CD8-positive, alpha-beta memory T cell (primary cell): Measurements from ENCODE around the gene MRM1. TPM values are rescaled to one million over a fixed set of nuclear protein-coding genes. Genes with fewer than 3 reads are reported as not detected.

Experiments
- CTCF ChIA-PET: fragments of 350-600 bp; sonication (Branson Sonifier 250); formaldehyde crosslinking; loops from one replicate; lab custom pipeline; 2021; ENCODE audit warnings: antibody characterized with exemption; lab: Charles Lee
- POLR2A ChIA-PET: fragments of 350-600 bp; sonication (Branson Sonifier 250); formaldehyde crosslinking; loops from one replicate; lab custom pipeline; 2021; ENCODE audit warnings: antibody characterized with exemption; lab: Charles Lee
- DNase-seq, 5 donors: peaks; one replicate each; pipeline versions ENCODE4 v3.0.0 to v3.0.0-alpha.2; 2020 to 2022; ENCODE audit warnings: mixed read lengths in 1 of 5
- H3K27ac ChIP-seq: one replicate; pipeline ENCODE4 v1.7.0; 2013; ENCODE audit warnings: low read depth, mild to moderate bottlenecking, low read length, moderate library complexity
- H3K27me3 ChIP-seq: 2 replicates; pipeline ENCODE4 v1.7.0; 2013; ENCODE audit warnings: low read length, mild to moderate bottlenecking; ENCODE audit not compliant: insufficient read depth, poor library complexity, severe bottlenecking
- H3K36me3 ChIP-seq: 2 replicates; pipeline ENCODE4 v1.7.0; 2013; ENCODE audit warnings: mild to moderate bottlenecking, low read length, moderate library complexity; ENCODE audit not compliant: insufficient read depth
- H3K4me1 ChIP-seq: 2 replicates; pipeline ENCODE4 v1.7.0; 2013; ENCODE audit warnings: mild to moderate bottlenecking, low read length, moderate library complexity; ENCODE audit not compliant: insufficient read depth
- H3K4me3 ChIP-seq: 2 replicates; pipeline ENCODE4 v1.7.0; 2013; ENCODE audit warnings: mild to moderate bottlenecking, low read length
- H3K9me3 ChIP-seq: 2 replicates; pipeline ENCODE4 v1.7.0; 2013; ENCODE audit warnings: mild to moderate bottlenecking, low read length
- H3K27ac Mint-ChIP-seq, 8 donors: one replicate each; pipeline ENCODE4 v1.8.0; 2020 to 2021; ENCODE audit warnings: mixed read lengths in 8 of 8, mild to moderate bottlenecking in 6 of 8, inconsistent platforms in 3 of 8, moderate library complexity in 3 of 8
- H3K27me3 Mint-ChIP-seq, 2 donors: one replicate each; pipeline ENCODE4 v1.8.0; 2020 to 2021; ENCODE audit warnings: mixed read lengths in 2 of 2, mild to moderate bottlenecking in 1 of 2, moderate library complexity in 1 of 2
- H3K36me3 Mint-ChIP-seq, 3 donors: one replicate each; pipeline ENCODE4 v1.8.0; 2020 to 2021; ENCODE audit warnings: mixed read lengths in 3 of 3, inconsistent platforms in 1 of 3, mild to moderate bottlenecking in 1 of 3
- H3K4me1 Mint-ChIP-seq, 3 donors: one replicate each; pipeline ENCODE4 v1.8.0; 2020 to 2021; ENCODE audit warnings: mixed read lengths in 3 of 3, inconsistent platforms in 1 of 3, mild to moderate bottlenecking in 1 of 3
- H3K4me3 Mint-ChIP-seq, 7 donors: one replicate each; pipeline ENCODE4 v1.8.0; 2020 to 2021; ENCODE audit warnings: mixed read lengths in 7 of 7, mild to moderate bottlenecking in 6 of 7, moderate library complexity in 4 of 7, inconsistent platforms in 2 of 7
- H3K9me3 Mint-ChIP-seq, 5 donors: one replicate each; pipeline ENCODE4 v1.8.0; 2020 to 2022; ENCODE audit warnings: mixed read lengths in 5 of 5, mild to moderate bottlenecking in 3 of 5, moderate library complexity in 2 of 5, inconsistent platforms in 1 of 5
- polyA plus RNA-seq: library from polyadenylated mRNA; unstranded; fragments of 300-500 nt; fragmentation: Illumina TruSeq; gene quantifications from one replicate; pipeline ENCODE4 v1.2.3, GENCODE V29; 2021
- total RNA-seq, 2 experiments: library from RNA; stranded (reverse); gene quantifications; one replicate each; pipeline ENCODE4 v1.2.3, GENCODE V29; 2021

The MRM1 gene
- total and polyA plus RNA-seq, 3 experiments from 2014 or later, result 5.3 to 24.9 (median 24.7) TPM

DNA sequence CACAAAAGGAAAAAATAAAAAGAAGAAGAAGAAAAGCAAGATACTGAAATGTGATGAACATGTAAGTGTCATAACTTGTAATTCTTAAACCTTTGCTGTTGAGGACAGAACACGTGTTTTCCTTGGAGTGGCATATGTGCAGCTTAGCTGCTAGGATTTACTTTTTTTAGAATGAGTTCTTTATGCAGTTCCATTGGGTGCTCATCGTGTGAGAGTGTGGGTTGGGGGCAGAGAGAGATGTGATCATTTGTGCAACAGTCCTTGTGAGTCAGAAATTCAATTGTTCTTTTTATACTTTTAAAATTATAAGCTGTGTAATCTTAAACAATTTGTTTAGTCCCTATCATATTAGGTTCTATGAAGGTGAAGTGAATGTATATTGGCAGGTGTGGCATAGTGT, 15.2 kb upstream of the MRM1 start:
- ChIA-PET CTCF (no interaction called here), POLR2A (no interaction called here)
- H3K4me3 Mint-ChIP-seq, result no peak overlapping the region
- DNase-seq, result no peak
- H3K9me3 Mint-ChIP-seq, result no peaks in the 10 kb centered on the region
- no peaks in the 10 kb centered on the region for H3K27me3 Mint-ChIP-seq
- H3K9me3 ChIP-seq, result no peaks in the 10 kb centered on the region
- H3K4me1 ChIP-seq, result no peaks in the 10 kb centered on the region
- peaks cover 30% of the 10 kb centered on the region for H3K36me3 ChIP-seq
- H3K27ac Mint-ChIP-seq, result peak overlapping the region in 2 of 8 donors; percentile 37 to 73
- H3K27me3 ChIP-seq, result no peaks in the 10 kb centered on the region
- H3K4me1 Mint-ChIP-seq, result peaks cover 1 to 23% (median 22%) of the 10 kb centered on the region in 3 donors
- no peak overlapping the region for H3K4me3 ChIP-seq
- peaks cover 7 to 73% (median 17%) of the 10 kb centered on the region in 3 donors for H3K36me3 Mint-ChIP-seq
- no peak overlapping the region for H3K27ac ChIP-seq

DNA sequence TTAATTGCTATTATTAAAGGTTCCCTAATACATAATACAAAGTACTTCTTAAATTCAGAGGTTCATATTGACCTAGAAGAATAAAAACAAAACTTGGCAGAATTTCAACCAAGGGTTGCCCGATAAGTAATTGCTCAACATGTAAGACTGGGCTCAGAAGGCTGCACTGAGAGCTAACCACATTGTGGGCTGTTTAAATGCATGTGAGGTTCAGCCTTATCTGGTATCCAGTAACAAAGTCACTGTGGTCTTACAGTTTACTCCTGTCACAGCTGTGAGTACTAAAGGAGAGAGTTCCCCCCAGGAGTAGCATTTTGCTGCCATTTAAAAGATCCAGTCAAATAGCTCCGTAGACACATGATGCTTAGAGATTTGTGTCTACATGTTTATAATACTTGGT, 11.3 kb upstream of the MRM1 start:
- H3K36me3 ChIP-seq, result peaks cover 19% of the 10 kb centered on the region
- no peaks in the 10 kb centered on the region for H3K9me3 ChIP-seq
- ChIA-PET POLR2A (no interaction called here), CTCF (no interaction called here)
- DNase-seq, result no peak
- Mint-ChIP-seq H3K36me3 (peaks cover 7 to 44% (median 14%) of the 10 kb centered on the region in 3 donors), H3K9me3 (no peaks in the 10 kb centered on the region), H3K27ac (peak overlapping the region in 4 of 8 donors; percentile 61 to 88 (median 76)), H3K27me3 (no peaks in the 10 kb centered on the region), H3K4me1 (peaks cover 15 to 33% (median 32%) of the 10 kb centered on the region in 3 donors), H3K4me3 (peak overlapping the region in 3 of 7 donors; percentile 62 to 75 (median 72))
- peaks cover 10% of the 10 kb centered on the region for H3K4me1 ChIP-seq
- H3K27me3 ChIP-seq, result no peaks in the 10 kb centered on the region
- no peak overlapping the region for H3K27ac ChIP-seq
- H3K4me3 ChIP-seq, result no peak overlapping the region

DNA sequence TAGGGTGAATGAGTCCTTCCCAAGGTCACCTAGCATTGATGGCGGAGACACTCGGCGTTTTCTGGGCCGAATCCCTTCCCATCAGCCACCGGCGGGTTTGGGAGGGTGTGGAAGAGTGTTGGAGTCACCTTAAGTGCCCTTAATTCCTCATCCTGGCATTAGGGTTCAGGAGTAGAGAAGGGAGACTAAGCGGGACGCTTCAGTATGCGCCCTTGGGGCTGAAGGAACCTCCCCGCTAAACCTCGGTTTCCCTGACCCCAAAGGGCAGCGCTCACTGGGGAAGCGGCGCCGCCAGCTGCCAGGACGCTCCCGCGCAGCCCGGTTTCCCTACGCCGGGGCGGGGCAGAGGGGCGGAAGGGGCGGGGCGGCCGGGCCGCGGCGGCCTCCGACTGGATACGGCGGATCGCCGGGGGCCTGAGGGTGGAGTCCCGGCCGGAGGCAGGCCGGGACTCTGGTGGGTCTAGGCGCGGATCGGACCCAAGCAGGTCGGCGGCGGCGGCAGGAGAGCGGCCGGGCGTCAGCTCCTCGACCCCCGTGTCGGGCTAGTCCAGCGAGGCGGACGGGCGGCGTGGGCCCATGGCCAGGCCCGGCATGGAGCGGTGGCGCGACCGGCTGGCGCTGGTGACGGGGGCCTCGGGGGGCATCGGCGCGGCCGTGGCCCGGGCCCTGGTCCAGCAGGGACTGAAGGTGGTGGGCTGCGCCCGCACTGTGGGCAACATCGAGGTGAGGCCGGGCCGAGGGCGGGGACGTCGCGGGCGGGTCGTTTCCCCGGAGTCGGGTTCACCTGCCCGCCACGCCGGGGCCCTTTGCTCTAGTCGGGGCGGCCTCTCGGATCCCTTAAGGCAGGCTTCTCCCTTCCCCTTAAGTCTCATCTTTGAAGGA, 9.7 kb upstream of the MRM1 start, which contains the start of gene DHRS11:
Gene DHRS11, plus strand, starts transcription at position 446 of the 882 bp plus-strand sequence. Its CDS starts 131 bp downstream, at position 577.
- H3K27ac Mint-ChIP-seq, result peak within 1 kb of the TSS; percentile 43 to 92 (median 76)
- Histone ChIP-seq H3K9me3 (no peaks in the 10 kb centered on the region), H3K27ac (peak within 1 kb of the TSS; percentile 28), H3K36me3 (peaks cover 7% of the 10 kb centered on the region), H3K4me1 (peaks cover 10% of the 10 kb centered on the region), H3K4me3 (peak within 1 kb of the TSS; percentile 42), H3K27me3 (no peaks in the 10 kb centered on the region)
- peak within 1 kb of the TSS; percentile 70 to 87 (median 75) for H3K4me3 Mint-ChIP-seq
- DNase-seq, result peak; percentile 60 to 80 (median 72)
- H3K36me3 Mint-ChIP-seq, result peaks cover 0 to 30% (median 6%) of the 10 kb centered on the region in 3 donors
- H3K27me3 Mint-ChIP-seq, result no peaks in the 10 kb centered on the region
- ChIA-PET POLR2A (interaction anchor here (0.7 to 1.4 kb wide), 3 partner anchors 10 to 1073 kb away, joined by 4 to 7 read pairs (median 4); partner anchors contain the start of gene MRM1), CTCF (interaction anchor here (2.8 kb wide), 1 partner anchor 10 kb away, joined by 22 read pairs; the partner anchor contains the start of gene MRM1)
- peaks cover 15 to 33% (median 32%) of the 10 kb centered on the region in 3 donors for H3K4me1 Mint-ChIP-seq
- H3K9me3 Mint-ChIP-seq, result no peaks in the 10 kb centered on the region

DNA sequence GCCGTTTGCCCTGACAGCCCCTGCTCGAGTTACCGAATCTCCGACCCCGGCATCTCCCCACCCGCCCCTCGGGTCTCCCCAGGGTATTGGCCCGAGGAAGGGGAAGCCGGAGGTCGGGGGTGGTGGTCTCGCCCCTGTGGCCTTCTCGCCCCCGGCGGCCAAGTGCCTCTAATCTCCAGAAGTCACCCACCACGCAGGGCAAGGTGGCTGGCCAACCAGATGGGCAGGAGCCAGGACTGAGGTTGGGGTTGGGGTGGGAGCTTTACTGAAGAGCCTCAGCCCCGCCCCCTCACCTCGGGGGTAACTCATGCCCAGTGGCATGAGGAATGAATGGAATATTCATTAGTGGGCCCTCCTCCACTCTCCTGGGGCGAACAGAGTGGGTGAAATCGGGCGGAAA, 9.1 kb upstream of the MRM1 start:
- Histone ChIP-seq H3K36me3 (peaks cover under 1% of the 10 kb centered on the region), H3K4me3 (peak overlapping the region; percentile 42), H3K4me1 (peaks cover 10% of the 10 kb centered on the region), H3K9me3 (no peaks in the 10 kb centered on the region), H3K27ac (peak overlapping the region; percentile 28), H3K27me3 (no peaks in the 10 kb centered on the region)
- Mint-ChIP-seq H3K4me3 (peak overlapping the region; percentile 64 to 87 (median 70)), H3K9me3 (no peaks in the 10 kb centered on the region), H3K4me1 (peaks cover 15 to 33% (median 32%) of the 10 kb centered on the region in 3 donors), H3K27me3 (no peaks in the 10 kb centered on the region), H3K36me3 (peaks cover 0 to 24% (median 6%) of the 10 kb centered on the region in 3 donors), H3K27ac (peak overlapping the region in 3 of 8 donors; percentile 28 to 55 (median 47))
- ChIA-PET CTCF (interaction anchor here (2.8 kb wide), 1 partner anchor 10 kb away, joined by 22 read pairs; the partner anchor contains the start of gene MRM1), POLR2A (interaction anchor here (1.4 kb wide), 1 partner anchor 9 kb away, joined by 7 read pairs; the partner anchor contains the start of gene MRM1)
- DNase-seq, result no peak

DNA sequence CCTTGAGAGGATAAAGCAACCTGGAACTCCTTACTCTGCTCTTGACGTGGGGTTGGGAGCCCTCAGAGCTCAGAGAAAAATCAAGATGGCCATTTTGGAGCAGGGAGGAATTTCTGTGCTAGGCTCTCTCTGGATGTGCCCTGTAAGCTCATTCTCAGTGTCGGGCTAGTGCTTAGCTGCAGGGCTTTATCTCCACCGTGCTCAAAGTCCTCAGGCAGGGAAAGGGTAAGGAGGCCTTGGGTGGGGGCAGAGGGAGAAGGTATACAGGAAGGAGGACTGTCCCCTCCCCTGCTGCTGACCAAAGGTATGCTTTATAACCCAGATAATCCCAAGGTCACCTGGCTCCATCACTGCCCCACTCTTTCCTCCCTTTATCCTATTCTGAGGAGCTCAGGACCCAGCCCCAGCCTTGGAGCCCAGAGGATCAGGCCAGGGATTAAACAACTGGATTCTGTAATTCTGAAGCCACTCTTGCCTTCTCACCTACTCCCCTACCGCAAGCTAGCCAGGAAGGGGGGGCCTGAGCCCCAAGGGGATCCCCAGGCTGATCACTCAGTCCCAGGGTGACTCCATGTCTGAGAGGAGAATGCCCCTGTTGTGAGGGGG, 8.6 kb upstream of the MRM1 start:
- Histone ChIP-seq H3K27me3 (no peaks in the 10 kb centered on the region), H3K27ac (no peak overlapping the region), H3K36me3 (no peaks in the 10 kb centered on the region), H3K9me3 (no peaks in the 10 kb centered on the region), H3K4me1 (peaks cover 10% of the 10 kb centered on the region), H3K4me3 (peak overlapping the region; percentile 42)
- peak overlapping the region in 4 of 8 donors; percentile 2 to 55 (median 38) for H3K27ac Mint-ChIP-seq
- ChIA-PET CTCF (interaction anchor here (1.1 to 2.8 kb wide), 2 partner anchors 9 to 33 kb away, joined by 3 to 22 read pairs; partner anchors contain the start of gene MRM1), POLR2A (interaction anchor here (1.1 to 1.4 kb wide), 2 partner anchors 9 to 107 kb away, joined by 3 to 7 read pairs; partner anchors contain the start of genes MRM1 and ZNHIT3)
- peaks cover 15 to 33% (median 32%) of the 10 kb centered on the region in 3 donors for H3K4me1 Mint-ChIP-seq
- DNase-seq, result no peak
- H3K27me3 Mint-ChIP-seq, result no peaks in the 10 kb centered on the region
- no peaks in the 10 kb centered on the region for H3K9me3 Mint-ChIP-seq
- peak overlapping the region; percentile 64 to 87 (median 70) for H3K4me3 Mint-ChIP-seq
- peaks cover 0 to 19% (median 6%) of the 10 kb centered on the region in 3 donors for H3K36me3 Mint-ChIP-seq

DNA sequence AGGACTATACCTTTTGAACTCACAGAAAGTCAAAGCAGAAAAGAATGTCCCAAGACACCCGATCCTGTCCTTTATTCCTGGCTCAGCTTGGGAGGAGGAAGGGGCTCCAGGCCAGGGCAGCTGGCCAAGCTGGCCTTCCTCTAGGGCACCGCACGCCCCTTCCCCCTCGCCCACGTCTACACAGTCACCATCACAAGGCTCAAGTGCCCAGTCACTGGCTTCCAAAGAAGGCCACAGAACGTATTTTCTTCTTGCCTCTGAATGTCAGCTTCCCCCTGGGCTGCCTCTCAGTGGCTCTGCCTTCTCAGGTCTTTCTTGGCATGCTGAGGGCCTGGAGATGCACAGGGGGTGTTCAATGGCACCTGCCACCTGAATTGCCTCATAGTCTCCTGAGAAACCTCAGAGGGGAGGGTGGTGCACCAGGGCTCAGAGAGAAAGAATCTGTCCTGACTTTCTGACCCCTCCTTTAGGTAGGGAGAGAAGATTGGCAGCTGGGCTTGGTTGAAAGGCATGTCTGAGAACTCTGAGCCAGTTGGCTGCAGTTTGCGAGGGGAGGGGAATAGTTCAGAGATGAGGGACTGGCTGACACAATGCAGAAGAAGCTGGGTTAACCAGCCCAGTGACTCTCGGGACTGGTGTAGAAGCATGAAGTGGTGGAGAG, 7.6 kb upstream of the MRM1 start:
- no peaks in the 10 kb centered on the region for H3K36me3 ChIP-seq
- ChIA-PET POLR2A (interaction anchor here (1.1 to 1.4 kb wide), 2 partner anchors 8 to 108 kb away, joined by 3 to 7 read pairs; partner anchors contain the start of genes MRM1 and ZNHIT3), CTCF (interaction anchor here (1.0 to 2.8 kb wide), 3 partner anchors 8 to 108 kb away, joined by 3 to 22 read pairs (median 3); partner anchors contain the start of gene MRM1)
- H3K9me3 Mint-ChIP-seq, result no peaks in the 10 kb centered on the region
- no peak for DNase-seq
- H3K4me3 Mint-ChIP-seq, result peak overlapping the region in 4 of 7 donors; percentile 2 to 72 (median 27)
- H3K27me3 ChIP-seq, result no peaks in the 10 kb centered on the region
- peaks cover 15 to 33% (median 32%) of the 10 kb centered on the region in 3 donors for H3K4me1 Mint-ChIP-seq
- peaks cover 10% of the 10 kb centered on the region for H3K4me1 ChIP-seq
- peak overlapping the region in 3 of 8 donors; percentile 33 to 86 (median 41) for H3K27ac Mint-ChIP-seq
- peaks cover 0 to 14% (median 4%) of the 10 kb centered on the region in 3 donors for H3K36me3 Mint-ChIP-seq
- no peak overlapping the region for H3K4me3 ChIP-seq
- no peak overlapping the region for H3K27ac ChIP-seq
- no peaks in the 10 kb centered on the region for H3K9me3 ChIP-seq
- H3K27me3 Mint-ChIP-seq, result no peaks in the 10 kb centered on the region
